KMS-11 (cell line): Measurements from ENCODE around the gene UCN2.

Experiments used
- H2AFZ ChIP-seq: fragments of 200-600 bp; sonication (generic); 2 replicates; pipeline ENCODE4 v1.6.1; 2016; ENCODE audit warnings: antibody characterized with exemption, mixed run types, low read depth
- H3K27ac ChIP-seq: fragments of 200-600 bp; sonication (generic); 2 replicates; pipeline ENCODE4 v1.6.1; 2016; ENCODE audit warnings: mild to moderate bottlenecking, mixed run types
- H3K27me3 ChIP-seq: fragments of 200-600 bp; sonication (generic); 2 replicates; pipeline ENCODE4 v1.6.1; 2017; ENCODE audit warnings: mild to moderate bottlenecking, low read depth, mixed run types, moderate library complexity; ENCODE audit not compliant: insufficient read depth
- H3K36me3 ChIP-seq: fragments of 200-600 bp; sonication (generic); 2 replicates; pipeline ENCODE4 v1.6.1; 2017; ENCODE audit warnings: mild to moderate bottlenecking, mixed run types; ENCODE audit not compliant: insufficient read depth
- H3K4me1 ChIP-seq: fragments of 200-600 bp; sonication (generic); 2 replicates; pipeline ENCODE4 v1.6.1; 2016; ENCODE audit warnings: mild to moderate bottlenecking, low read depth, mixed run types; ENCODE audit not compliant: poor library complexity, severe bottlenecking
- H3K4me2 ChIP-seq: fragments of 200-600 bp; sonication (generic); 2 replicates; pipeline ENCODE4 v1.7.0; 2016; ENCODE audit warnings: mild to moderate bottlenecking, mixed run types
- H3K4me3 ChIP-seq: fragments of 200-600 bp; sonication (generic); IDR thresholded peaks from 2 replicates; pipeline ENCODE4 v1.6.1; 2017; ENCODE audit warnings: low read depth, low read length, mixed read lengths; ENCODE audit not compliant: insufficient read depth
- H3K79me2 ChIP-seq: fragments of 200-600 bp; sonication (generic); 2 replicates; pipeline ENCODE4 v1.6.1; 2016; ENCODE audit warnings: low read depth, mixed run types; ENCODE audit not compliant: insufficient read depth
- H3K9ac ChIP-seq: fragments of 200-600 bp; sonication (generic); 2 replicates; pipeline ENCODE4 v1.6.1; 2016; ENCODE audit warnings: mild to moderate bottlenecking, mixed run types
- H4K20me1 ChIP-seq: fragments of 200-600 bp; sonication (generic); 2 replicates; pipeline ENCODE4 v1.6.1; 2016; ENCODE audit warnings: mild to moderate bottlenecking, mixed run types; ENCODE audit not compliant: insufficient read depth
- TF ChIP-seq, protein P1 (sequence below): fragments of 200-600 bp; sonication (generic); conservative IDR thresholded peaks from 2 replicates; pipeline ENCODE4 v1.6.1; 2017; ENCODE audit warnings: low read depth, mild to moderate bottlenecking, antibody characterized with exemption, low read length, moderate library complexity, mixed read lengths

The UCN2 gene

DNA sequence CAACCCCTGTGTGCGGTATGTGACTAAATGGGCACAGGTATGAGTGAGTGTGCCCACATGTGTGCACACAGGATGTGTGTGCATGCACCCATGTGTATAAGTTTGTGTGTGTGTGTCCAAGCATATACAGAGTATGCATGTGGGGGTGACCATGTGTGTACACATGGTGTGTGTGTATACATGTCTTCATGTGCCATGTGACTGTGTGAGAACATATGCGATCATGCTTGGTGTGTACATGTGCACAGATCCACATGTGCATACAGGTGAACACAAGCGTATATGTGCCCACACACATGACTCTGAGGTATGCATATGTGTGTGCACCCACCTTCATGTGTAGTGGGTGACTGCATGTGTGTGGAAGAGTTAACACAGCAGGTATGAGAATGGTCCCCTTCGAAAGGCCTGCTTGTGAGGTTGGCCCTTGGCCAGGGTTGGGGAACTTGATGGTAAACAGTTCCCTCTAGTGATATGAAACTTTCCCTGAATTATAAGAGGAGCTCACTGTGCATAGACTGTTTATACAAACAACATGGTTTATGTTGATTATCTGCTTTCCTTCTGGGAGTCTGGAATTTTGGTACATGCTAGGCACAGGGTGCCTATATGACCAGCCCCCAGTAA, 17.3 kb downstream of the UCN2 start:
- Histone ChIP-seq H3K36me3 (no peaks in the 10 kb centered on the region), H3K27ac (no peak overlapping the region), H4K20me1 (no peaks in the 10 kb centered on the region), H3K27me3 (no peaks in the 10 kb centered on the region), H3K4me3 (no peak overlapping the region), H3K9ac (no peak overlapping the region), H3K79me2 (no peaks in the 10 kb centered on the region), H2AFZ (no peak overlapping the region), H3K4me2 (no peak overlapping the region), H3K4me1 (no peaks in the 10 kb centered on the region)
- TF ChIP-seq, protein P1, sequence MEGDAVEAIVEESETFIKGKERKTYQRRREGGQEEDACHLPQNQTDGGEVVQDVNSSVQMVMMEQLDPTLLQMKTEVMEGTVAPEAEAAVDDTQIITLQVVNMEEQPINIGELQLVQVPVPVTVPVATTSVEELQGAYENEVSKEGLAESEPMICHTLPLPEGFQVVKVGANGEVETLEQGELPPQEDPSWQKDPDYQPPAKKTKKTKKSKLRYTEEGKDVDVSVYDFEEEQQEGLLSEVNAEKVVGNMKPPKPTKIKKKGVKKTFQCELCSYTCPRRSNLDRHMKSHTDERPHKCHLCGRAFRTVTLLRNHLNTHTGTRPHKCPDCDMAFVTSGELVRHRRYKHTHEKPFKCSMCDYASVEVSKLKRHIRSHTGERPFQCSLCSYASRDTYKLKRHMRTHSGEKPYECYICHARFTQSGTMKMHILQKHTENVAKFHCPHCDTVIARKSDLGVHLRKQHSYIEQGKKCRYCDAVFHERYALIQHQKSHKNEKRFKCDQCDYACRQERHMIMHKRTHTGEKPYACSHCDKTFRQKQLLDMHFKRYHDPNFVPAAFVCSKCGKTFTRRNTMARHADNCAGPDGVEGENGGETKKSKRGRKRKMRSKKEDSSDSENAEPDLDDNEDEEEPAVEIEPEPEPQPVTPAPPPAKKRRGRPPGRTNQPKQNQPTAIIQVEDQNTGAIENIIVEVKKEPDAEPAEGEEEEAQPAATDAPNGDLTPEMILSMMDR = no peak

DNA sequence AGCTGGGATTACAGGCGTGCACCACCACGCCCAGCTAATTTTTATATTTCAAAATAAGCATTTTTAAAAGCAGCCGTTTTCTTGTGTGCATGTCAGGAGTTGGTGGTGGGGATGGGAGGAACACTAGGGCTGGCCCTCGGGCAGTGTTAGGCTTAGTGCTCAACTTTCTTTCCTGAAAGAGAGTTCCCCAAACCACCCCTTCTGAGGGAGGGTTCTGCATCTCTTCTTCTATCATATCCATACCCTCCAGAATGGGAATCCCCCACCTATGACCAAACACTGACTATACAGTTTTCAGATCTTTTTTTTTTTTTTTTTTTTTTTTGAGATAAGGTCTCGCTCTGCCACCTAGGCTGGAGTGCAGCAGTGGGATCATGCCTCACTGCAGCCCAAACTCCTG, 19.4 kb downstream of the UCN2 start:
- no peak overlapping the region for H3K9ac ChIP-seq
- H3K4me3 ChIP-seq = no peak overlapping the region
- H3K4me2 ChIP-seq = no peak overlapping the region
- no peaks in the 10 kb centered on the region for H4K20me1 ChIP-seq
- TF ChIP-seq, protein P1 = no peak
- H3K27me3 ChIP-seq = no peaks in the 10 kb centered on the region
- no peak overlapping the region for H2AFZ ChIP-seq
- H3K4me1 ChIP-seq = no peaks in the 10 kb centered on the region
- no peaks in the 10 kb centered on the region for H3K79me2 ChIP-seq
- H3K36me3 ChIP-seq = no peaks in the 10 kb centered on the region
- no peak overlapping the region for H3K27ac ChIP-seq

DNA sequence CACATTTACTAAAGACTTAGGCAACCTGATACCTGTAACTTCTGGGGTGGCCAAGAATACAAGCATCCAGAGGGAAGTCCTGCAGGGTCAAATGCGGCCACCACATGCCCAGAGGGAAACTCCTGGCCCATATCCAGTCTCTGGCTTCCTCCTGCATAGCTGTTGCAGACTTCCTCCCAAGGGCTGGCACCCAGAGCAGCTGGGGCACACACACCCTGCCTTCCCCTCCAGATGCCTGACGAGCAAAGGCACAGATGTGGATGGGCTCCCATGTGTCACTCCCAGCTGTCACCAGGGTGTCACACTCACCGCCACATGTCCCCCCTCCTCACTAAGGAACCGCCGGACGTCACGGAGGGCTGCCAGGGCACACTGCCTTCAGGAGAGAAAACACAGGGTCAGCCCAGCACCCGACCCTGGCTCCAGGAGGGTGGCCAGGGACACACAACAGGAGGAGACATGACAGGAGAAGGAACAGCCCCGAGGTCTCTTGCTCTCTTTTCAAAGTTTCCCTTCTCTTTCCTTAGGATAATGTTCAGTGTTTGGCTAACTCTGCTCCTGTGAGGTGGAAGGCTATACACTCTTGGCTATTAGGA, 20.2 kb downstream of the UCN2 start:
- Histone ChIP-seq H3K9ac (no peak overlapping the region), H3K36me3 (no peaks in the 10 kb centered on the region), H3K4me2 (no peak overlapping the region), H3K27me3 (no peaks in the 10 kb centered on the region), H2AFZ (no peak overlapping the region), H4K20me1 (no peaks in the 10 kb centered on the region), H3K4me1 (no peaks in the 10 kb centered on the region), H3K27ac (no peak overlapping the region), H3K4me3 (no peak overlapping the region), H3K79me2 (no peaks in the 10 kb centered on the region)
- TF ChIP-seq, protein P1 = no peak

DNA sequence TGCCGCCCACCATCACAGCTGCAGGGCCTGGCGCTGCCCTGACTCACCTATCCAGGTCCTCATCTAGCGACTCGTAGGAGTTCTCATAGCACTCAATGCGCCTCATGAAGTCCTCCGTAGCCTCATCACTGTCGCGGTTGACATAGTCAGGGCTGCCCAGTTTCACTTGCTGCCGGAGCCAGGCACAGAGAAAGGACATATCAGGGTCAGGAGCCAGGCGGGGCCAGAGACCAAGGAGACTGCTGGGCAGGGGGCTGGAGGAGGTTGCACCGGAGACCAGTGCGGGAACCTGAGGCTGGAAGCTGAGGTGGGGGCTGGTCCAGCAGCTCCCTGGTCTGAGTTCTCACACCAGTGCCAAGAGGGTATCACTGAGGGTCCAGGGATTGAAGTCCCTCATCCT, 25.1 kb downstream of the UCN2 start:
- H2AFZ ChIP-seq = no peak overlapping the region
- H3K4me3 ChIP-seq = no peak overlapping the region
- H4K20me1 ChIP-seq = no peaks in the 10 kb centered on the region
- no peak overlapping the region for H3K4me2 ChIP-seq
- no peaks in the 10 kb centered on the region for H3K4me1 ChIP-seq
- no peak overlapping the region for H3K27ac ChIP-seq
- no peaks in the 10 kb centered on the region for H3K79me2 ChIP-seq
- no peaks in the 10 kb centered on the region for H3K27me3 ChIP-seq
- no peaks in the 10 kb centered on the region for H3K36me3 ChIP-seq
- TF ChIP-seq, protein P1 = no peak
- no peak overlapping the region for H3K9ac ChIP-seq
